C1 segment of cervical spinal cord (tissue), 14 donors: ENCODE data around the gene ZNF335.
A peak's percentile ranks its signal among the peaks of the same experiment; 100 is the strongest.

ENCODE experiments used
- DNase-seq, 14 donors: peaks; one replicate each; lab custom pipeline; 2025; lab: John Stamatoyannopoulos, UW

ZNF335 gene

DNA sequence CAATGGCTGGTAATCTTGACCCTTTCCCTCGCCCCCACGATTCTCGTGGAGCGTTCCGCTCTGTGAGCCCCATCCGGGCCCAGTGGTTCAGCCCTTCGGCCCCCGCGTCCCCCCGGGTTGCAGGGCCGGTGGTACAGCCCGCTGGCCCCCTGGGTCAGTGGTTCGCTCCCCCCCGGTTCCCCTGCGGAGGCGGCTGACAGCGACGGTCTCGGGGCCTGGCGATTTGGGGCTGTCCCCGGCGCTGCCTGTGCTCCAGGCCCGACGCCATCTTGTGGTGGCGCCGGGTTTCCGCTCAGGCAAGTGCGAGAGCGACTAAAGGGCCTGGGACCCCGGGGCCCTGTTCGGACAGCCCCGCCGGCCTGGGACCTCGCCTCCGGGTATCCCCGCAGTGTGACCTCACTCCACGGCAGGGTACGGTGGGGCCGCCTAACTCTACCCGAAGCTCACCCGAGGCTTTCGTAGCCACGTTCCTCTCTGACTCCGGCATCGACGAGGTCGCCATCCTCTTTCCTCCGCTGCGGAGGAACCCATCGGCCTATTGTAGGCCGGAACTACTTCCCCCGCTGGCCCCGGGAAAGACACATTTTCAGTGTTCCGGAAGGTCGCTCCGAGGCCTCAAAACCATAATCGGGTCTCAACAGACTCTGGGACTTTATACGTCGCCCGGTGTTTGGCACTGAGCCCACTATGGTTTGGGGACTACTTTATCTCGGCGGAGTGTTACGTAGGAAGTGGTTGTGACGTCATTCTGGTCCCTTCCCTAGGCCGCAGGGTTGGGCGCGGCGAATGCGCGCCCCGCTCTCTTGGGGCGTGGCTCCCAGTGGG, at the start of gene ZNF335:
ZNF335 (minus strand) TSS at position 529 of the 825 bp plus-strand sequence. CDS start 793 bp downstream, outside the sequence.
- DNase-seq, result peak; percentile 92 to 100 (median 98)

GRCh38 chr20:46020555-46020954, 48.6 kb upstream of the ZNF335 start:
- no peak for DNase-seq

- no peak for DNase-seq
Measured at GRCh38 chr20:46018611-46019010, 46.6 kb upstream of the ZNF335 start.

GRCh38 chr20:46018112-46018511, 46.1 kb upstream of the ZNF335 start:
- DNase-seq, result no peak

GRCh38 chr20:46017272-46017671, 45.3 kb upstream of the ZNF335 start:
- DNase-seq, result no peak

DNA sequence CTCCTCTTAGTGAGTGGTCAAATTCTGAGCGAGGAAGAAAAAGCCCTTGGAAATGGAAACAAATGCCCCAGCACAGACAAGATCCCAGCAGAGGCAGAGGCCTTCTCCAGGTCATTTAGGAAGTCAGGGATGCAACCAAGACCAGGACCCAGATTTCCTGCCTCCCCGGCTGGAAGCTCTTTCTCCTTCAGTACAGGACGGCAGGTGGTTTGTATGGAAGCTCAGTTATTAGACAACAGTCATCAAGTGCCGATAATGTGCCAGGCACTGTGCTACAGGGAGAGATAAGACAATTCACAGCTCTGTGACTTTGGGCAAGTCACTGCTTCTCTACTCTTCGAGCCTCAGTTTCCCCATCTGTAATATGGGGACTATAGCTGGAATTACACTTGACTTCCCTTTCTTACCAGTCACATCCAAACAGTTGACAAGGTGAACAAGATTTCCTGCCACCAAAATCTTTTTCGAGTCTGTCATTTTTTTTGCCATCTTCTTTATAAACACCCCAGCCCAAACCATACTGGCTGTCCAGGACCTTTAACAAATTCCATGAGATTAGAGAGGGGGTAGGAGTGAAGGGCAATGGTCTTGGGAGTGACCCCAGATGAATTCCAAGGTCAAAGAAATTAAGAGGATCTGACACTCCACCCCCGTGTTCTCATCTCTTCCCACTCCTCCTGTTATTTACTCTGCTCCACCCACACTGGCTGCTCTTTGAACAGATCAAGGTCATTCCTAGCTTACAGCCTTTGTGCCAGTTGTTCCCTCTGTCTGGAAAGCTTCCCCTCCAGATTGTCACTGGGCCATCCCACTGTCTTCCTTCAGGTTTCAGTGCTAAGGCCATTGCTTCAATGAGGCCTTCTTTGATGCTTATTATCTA, 42.8 kb upstream of the ZNF335 start:
- no peak for DNase-seq

DNA sequence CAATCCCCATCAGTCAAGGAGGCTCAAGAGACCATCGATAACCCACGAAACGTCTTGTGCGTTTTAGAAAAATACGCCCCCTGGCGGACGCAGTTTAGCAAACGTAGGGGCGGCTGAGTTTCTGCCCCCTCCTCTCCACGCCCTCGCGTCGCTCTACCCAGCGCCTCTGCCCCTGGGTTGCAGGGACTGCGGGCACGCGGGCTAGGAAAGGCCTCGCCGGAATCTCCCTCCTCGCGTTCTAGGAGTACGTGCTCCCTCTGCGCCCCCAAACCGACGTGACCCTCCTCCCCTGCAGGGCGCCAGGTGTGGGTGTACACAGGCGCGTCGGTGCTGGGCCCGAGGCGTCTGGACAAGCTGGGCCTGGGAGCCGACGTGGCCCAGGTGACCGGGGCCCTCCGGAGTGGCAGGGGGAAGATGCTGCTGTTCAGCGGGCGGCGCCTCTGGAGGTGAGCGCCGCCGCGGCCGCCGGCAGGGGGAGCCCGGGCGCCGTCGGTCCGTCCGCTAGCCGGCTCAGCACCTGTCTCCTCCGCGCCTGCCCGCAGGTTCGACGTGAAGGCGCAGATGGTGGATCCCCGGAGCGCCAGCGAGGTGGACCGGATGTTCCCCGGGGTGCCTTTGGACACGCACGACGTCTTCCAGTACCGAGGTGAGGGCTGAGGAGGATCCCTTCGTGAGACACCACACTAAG, 42.0 kb upstream of the ZNF335 start:
- DNase-seq, result peak in 2 of 14 donors; percentile 19 to 30

GRCh38 chr20:46013322-46013828, 41.4 kb upstream of the ZNF335 start:
- DNase-seq, result no peak

DNA sequence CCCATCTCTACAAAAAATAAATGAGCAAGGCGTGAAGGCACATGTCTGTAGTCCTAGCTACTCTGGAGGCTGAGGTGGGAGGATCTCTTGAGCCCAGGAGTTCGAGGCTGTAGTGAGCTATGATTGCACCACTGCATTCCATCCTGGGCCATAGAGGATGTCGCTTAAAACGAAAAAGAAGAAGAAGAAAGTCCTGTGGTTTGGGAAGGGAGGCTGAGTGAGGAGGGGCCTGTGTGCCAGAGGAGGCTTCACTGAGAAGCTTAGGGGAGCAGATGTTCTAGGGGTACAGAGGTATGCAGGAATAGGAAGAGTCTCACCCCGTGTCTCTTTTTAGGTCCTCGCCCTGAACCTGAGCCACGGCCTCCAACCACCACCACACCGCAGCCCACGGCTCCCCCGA, 40.9 kb upstream of the ZNF335 start:
- no peak for DNase-seq

DNA sequence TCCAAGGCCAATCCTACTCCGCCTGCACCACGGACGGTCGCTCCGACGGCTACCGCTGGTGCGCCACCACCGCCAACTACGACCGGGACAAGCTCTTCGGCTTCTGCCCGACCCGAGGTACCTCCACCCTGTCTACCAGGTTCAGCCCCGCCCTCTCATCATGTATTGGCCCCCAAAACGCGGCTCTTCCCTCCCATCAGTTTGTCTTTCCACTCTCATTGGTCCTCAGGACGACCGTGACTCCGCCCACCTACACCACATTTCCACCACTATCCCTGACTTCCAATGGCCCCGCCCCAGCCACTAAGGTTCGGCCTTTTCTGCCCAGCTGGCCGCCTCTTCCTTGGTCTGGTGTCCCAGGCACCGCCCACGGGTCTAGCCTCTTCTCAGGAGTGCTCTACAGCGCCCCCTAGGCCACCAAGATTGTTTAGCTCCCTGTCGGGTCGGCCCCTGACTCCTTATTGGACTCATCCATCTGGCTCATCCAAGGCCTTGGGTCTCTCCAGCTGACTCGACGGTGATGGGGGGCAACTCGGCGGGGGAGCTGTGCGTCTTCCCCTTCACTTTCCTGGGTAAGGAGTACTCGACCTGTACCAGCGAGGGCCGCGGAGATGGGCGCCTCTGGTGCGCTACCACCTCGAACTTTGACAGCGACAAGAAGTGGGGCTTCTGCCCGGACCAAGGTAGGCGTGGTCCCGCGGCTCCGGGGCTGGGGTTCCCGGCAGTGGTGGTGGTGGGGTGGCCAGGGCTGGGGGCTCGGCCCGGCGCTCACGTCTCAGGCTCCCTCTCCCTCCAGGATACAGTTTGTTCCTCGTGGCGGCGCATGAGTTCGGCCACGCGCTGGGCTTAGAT, 39.9 kb upstream of the ZNF335 start:
- DNase-seq, result no peak

DNA sequence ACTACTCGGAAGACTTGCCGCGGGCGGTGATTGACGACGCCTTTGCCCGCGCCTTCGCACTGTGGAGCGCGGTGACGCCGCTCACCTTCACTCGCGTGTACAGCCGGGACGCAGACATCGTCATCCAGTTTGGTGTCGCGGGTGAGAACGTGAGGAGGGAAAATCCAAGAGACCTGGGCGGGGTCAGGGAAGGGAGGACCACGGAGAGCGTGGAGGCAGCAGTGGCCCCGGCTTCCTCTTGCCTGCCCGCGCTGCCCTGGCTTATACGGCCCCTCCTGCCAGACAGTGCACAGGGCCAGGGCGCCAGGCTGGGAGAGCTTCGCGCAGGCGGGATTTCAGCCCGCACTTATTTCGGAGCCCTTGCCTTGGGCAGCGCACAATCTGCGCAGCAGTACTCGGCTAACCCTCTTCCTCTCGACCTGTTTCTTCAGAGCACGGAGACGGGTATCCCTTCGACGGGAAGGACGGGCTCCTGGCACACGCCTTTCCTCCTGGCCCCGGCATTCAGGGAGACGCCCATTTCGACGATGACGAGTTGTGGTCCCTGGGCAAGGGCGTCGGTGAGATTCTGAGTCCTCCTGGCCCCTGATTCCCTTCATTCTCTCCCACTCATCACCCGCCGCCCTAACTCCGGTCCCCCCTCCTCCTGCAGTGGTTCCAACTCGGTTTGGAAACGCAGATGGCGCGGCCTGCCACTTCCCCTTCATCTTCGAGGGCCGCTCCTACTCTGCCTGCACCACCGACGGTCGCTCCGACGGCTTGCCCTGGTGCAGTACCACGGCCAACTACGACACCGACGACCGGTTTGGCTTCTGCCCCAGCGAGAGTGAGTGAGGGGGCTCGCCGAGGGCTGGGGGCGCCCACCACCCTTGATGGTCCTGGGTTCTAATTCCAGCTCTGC, 38.7 kb upstream of the ZNF335 start:
- DNase-seq, result no peak

DNA sequence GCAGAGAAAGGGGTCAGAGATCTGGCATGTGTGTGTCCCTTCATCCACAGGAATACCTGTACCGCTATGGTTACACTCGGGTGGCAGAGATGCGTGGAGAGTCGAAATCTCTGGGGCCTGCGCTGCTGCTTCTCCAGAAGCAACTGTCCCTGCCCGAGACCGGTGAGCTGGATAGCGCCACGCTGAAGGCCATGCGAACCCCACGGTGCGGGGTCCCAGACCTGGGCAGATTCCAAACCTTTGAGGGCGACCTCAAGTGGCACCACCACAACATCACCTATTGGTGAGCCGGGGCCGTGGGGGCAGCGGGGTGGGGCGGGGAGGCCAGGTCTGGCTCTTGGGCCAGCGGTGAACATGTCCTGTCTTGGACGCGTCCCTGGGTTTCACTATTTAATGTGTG, 37.8 kb upstream of the ZNF335 start:
- no peak for DNase-seq

DNA sequence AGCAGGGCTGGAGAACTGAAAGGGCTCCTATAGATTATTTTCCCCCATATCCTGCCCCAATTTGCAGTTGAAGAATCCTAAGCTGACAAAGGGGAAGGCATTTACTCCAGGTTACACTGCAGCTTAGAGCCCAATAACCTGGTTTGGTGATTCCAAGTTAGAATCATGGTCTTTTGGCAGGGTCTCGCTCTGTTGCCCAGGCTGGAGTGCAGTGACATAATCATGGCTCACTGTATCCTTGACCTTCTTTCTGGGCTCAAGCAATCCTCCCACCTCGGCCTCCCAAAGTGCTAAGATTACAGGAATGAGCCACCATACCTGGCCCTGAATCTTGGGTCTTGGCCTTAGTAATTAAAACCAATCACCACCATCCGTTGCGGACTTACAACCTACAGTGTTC, 35.7 kb upstream of the ZNF335 start:
- no peak for DNase-seq

DNA sequence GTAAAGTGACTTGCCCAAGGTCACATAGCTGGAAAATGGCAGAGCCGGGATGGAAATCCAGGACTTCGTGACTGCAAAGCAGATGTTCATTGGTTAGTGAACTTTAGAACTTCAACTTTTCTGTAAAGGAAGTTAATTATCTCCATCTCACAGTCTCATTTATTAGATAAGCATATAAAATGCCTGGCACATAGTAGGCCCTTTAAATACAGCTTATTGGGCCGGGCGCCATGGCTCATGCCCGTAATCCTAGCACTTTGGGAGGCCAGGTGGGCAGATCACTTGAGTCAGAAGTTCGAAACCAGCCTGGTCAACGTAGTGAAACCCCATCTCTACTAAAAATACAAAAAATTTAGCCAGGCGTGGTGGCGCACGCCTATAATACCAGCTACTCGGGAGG, 35.0 kb upstream of the ZNF335 start:
- DNase-seq, result no peak

DNA sequence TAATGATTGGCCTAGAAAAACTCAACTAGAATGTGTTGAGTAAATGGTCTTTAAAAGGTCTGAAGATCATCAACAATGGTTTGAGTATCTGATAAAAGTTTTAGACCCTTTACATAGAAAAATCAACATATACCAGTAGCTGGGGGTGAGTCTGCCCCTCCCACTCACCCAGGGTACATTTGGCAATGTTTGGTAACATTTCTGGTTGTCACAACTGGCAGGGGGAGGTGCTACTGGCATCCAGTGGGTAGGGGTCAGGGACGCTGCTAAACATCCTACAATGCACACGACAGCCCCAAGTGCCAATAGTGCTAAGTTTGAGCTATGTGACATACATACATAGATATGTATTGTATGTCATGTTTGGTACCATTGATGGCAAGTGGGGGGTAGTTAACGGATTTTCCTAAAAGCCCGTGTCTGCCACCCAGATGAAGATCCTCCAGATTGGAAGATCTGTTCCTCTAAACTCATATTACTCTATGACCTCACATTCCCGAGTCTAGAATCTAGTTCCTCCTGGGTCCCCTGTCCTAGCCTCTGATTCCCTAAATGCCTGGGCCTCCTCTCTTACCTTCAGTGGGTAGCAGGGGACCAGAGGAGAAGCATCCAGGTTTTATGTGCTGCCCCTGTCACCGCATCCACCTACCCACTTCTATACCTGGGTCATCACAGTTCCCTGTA, 34.2 kb upstream of the ZNF335 start:
- DNase-seq, result no peak

DNA sequence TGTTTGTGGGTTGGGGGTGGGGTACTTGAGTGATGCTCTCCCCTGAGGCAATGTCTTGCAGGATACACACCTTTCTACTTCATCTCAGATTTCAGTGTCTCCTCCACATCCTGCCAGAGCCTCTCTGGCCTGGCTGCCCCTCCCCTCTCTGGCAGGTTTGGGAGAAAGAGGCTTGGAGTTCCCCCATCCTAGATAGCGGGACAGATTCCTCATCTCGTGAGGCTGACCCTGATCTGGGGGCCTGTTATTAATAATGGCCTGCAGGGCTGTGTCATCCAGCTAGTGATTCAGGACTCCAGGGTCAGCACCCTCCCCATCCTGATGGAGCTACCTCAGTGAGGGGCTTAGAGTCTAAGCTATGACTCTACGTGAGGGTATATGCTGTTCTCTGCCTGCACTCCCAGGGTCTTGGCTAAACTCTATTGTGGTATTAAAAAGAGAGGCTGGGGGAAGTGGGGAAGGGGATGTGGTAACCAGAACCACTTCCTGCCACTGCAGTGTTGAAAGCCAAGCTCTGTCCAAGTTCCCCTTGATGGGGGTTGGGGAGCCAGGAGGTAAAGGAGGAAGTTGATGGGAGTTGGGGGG, 33.0 kb upstream of the ZNF335 start:
- DNase-seq, result peak in 9 of 14 donors; percentile 11 to 50 (median 27)

- DNase-seq, result peak in 1 of 14 donors; percentile 15
Measured at GRCh38 chr20:46004187-46004586, 32.2 kb upstream of the ZNF335 start.

GRCh38 chr20:46002008-46002407, 30.0 kb upstream of the ZNF335 start:
- no peak for DNase-seq

DNA sequence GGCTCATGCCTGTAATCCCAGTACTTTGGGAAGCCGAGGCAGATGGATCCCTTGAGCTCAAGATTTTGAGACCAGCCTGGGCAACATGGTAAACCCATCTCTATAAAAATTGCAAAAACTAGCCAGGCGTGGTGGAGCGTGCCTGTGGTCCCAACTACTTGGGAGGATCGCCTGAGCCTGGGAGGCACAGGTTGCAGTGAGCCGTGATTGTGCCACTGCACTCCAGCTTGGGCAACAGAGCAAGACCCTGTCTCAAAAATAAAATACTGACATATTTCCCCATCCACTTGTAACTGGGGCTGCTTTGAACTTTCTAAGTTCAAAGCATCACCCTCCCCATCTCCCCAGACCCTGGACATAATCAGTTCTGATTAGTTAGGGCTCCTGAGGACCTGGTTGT, 29.5 kb upstream of the ZNF335 start:
- DNase-seq, result no peak
